K562 (cell line): ENCODE measurements around the gene NUBP2. TPM values are rescaled to one million over a fixed set of nuclear protein-coding genes. Genes with fewer than 3 reads are reported as not detected.

ENCODE experiments used
- HDAC6 ChIP-seq: IDR thresholded peaks from 2 replicates; pipeline ENCODE4 v1.6.1; 2012; ENCODE audit warnings: low read depth, mild to moderate bottlenecking, control low read depth, inconsistent platforms, low read length, moderate library complexity
- HOXB6 ChIP-seq: fragments of 250-450 bp; sonication (Bioruptor Pico); IDR thresholded peaks from 2 replicates; pipeline ENCODE4 v1.5.1; 2022; ENCODE audit warnings: mild to moderate bottlenecking, borderline replicate concordance
- PCBP2 ChIP-seq: fragments of 200-400 bp; formaldehyde crosslinking; IDR thresholded peaks from 2 replicates; pipeline ENCODE4 v1.6.1; 2018; ENCODE audit warnings: low read length, low read depth, mild to moderate bottlenecking, moderate library complexity; ENCODE audit not compliant: poor library complexity, severe bottlenecking
- POU5F1 ChIP-seq: fragments of 150-350 bp; IDR thresholded peaks from 2 replicates; pipeline ENCODE4 v1.6.1; 2014; ENCODE audit warnings: borderline replicate concordance, low read length, low read depth, mild to moderate bottlenecking; ENCODE audit not compliant: partially characterized antibody
- PPARD ChIP-seq: fragments of 250-450 bp; sonication (Bioruptor Pico); IDR thresholded peaks from 2 replicates; pipeline ENCODE4 v1.8.0; 2022; ENCODE audit warnings: inconsistent platforms, mild to moderate bottlenecking, moderate library complexity
- PTTG1 ChIP-seq: fragments of 450-650 bp; IDR thresholded peaks from 2 replicates; pipeline ENCODE4 v1.6.1; 2016; ENCODE audit warnings: low read depth, mild to moderate bottlenecking, missing genetic modification characterization, missing compliant biosample characterization
- USF1 ChIP-seq: sonication (generic); formaldehyde crosslinking; IDR thresholded peaks from 2 replicates; pipeline ENCODE4 v1.9.0; 2022; ENCODE audit warnings: mild to moderate bottlenecking, missing genetic modification reagents
- ZFP1 ChIP-seq: fragments of 450-650 bp; formaldehyde crosslinking; IDR thresholded peaks from 2 replicates; pipeline ENCODE4 v1.4.0; 2020; ENCODE audit warnings: mild to moderate bottlenecking, mixed read lengths
- ZNF354B ChIP-seq: fragments of 250-450 bp; sonication (Bioruptor Pico); IDR thresholded peaks from 2 replicates; pipeline ENCODE4 v1.4.0; 2020
- polyA plus RNA-seq, 8 experiments: library from polyadenylated mRNA; depleted of rRNA in 4 of 8; stranded (reverse) in 5 of 8; unstranded in 3 of 8; fragments of >200 nt; fragmentation: Nextera tagmentation in 2 of 8; fragmentation: Illumina TruSeq in 1 of 8; extraction: Ambion mirVana in 2 of 8; extraction: Trizol in 1 of 8; gene quantifications; 2 replicates each; pipeline versions ENCODE4 v1.2.1 to v1.2.3, GENCODE V29; 2011 to 2014; ENCODE audit warnings: inconsistent platforms in 1 of 8, missing spikeins in 1 of 8
- total RNA-seq, 7 experiments: library from RNA; depleted of rRNA in 6 of 7; stranded (reverse); fragments of >200 nt in 6 of 7; fragmentation: Illumina TruSeq in 2 of 7; extraction: Trizol in 2 of 7; gene quantifications; 2 replicates each; pipeline versions ENCODE4 v1.2.1 to v1.2.3, GENCODE V29; 2011 to 2021; ENCODE audit warnings: low replicate concordance in 1 of 7
- TF ChIP-seq, protein P1 (sequence below): fragments of 250-450 bp; sonication (Bioruptor Pico); IDR thresholded peaks from 2 replicates; pipeline ENCODE4 v1.8.0; 2021; ENCODE audit warnings: mild to moderate bottlenecking, moderate library complexity
- TF ChIP-seq, protein P2 (sequence below): fragments of 450-650 bp; formaldehyde crosslinking; IDR thresholded peaks from 2 replicates; pipeline ENCODE4 v1.4.0; 2022; ENCODE audit warnings: mild to moderate bottlenecking, moderate library complexity
- TF ChIP-seq, protein P3 (sequence below): IDR thresholded peaks from 3 replicates; pipeline ENCODE4 v1.6.1; 2011; ENCODE audit warnings: borderline replicate concordance, mild to moderate bottlenecking; ENCODE audit not compliant: insufficient read length, insufficient read depth
- TF ChIP-seq, protein P4 (sequence below): fragments of 250-450 bp; sonication (Bioruptor Pico); IDR thresholded peaks from 2 replicates; pipeline ENCODE4 v1.8.0; 2022; ENCODE audit warnings: moderate library complexity, mild to moderate bottlenecking, inconsistent platforms
- TF ChIP-seq, protein P5 (sequence below): conservative IDR thresholded peaks from 2 replicates; pipeline ENCODE4 v1.6.1; 2011; ENCODE audit warnings: low read depth, mild to moderate bottlenecking, low read length; ENCODE audit not compliant: control insufficient read depth
- TF ChIP-seq, protein P6 (sequence below): IDR thresholded peaks from 3 replicates; pipeline ENCODE4 v1.6.1; 2011; ENCODE audit warnings: borderline replicate concordance, mild to moderate bottlenecking, moderate library complexity; ENCODE audit not compliant: insufficient read length; ENCODE audit errors: extremely low read depth

The NUBP2 gene
- total and polyA plus RNA-seq, 9 of the 15 experiments (the other 6 are each of a cell fraction or from before 2014, with no cell fraction given) = 1.8 to 115 (median 24.0) TPM

DNA sequence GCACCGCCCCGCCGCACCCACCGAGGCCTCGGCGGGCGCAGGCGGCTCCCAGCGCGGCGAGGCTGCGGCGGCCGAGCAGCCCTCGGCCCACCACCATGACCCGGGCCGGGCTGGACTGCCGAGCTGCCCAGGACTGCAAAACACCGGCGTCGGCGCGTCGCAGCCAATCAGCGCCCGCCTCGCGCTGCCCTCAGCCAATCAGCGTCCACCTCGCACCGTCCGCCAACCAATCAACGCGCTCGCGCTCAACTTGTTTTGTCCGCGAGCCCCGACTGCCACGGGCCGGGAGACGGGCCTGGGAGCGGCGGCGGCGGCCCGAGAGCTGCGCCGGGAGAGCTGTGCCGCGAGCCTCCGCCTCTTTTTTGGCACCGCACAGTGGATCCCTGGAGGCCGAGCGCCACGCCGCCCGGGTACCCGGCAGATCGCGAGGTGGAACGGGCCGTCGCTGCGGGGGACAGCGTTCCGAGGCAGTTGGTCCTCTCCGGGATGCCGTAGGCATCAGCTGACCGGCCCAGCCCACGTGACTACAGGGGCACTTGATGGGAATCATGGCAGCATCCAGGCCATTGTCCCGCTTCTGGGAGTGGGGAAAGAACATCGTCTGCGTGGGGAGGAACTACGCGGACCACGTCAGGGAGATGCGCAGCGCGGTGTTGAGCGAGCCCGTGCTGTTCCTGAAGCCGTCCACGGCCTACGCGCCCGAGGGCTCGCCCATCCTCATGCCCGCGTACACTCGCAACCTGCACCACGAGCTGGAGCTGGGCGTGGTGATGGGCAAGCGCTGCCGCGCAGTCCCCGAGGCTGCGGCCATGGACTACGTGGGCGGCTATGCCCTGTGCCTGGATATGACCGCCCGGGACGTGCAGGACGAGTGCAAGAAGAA, 44.2 kb downstream of the NUBP2 start, which contains the start of the genes FAHD1 and HAGH (continued):
- TF ChIP-seq, protein P1, sequence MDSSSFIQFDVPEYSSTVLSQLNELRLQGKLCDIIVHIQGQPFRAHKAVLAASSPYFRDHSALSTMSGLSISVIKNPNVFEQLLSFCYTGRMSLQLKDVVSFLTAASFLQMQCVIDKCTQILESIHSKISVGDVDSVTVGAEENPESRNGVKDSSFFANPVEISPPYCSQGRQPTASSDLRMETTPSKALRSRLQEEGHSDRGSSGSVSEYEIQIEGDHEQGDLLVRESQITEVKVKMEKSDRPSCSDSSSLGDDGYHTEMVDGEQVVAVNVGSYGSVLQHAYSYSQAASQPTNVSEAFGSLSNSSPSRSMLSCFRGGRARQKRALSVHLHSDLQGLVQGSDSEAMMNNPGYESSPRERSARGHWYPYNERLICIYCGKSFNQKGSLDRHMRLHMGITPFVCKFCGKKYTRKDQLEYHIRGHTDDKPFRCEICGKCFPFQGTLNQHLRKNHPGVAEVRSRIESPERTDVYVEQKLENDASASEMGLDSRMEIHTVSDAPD (CRISPR knock-in tag) = no peak
- no peak for TF ChIP-seq ZFP1
- no peak for TF ChIP-seq PCBP2
- TF ChIP-seq, protein P2, sequence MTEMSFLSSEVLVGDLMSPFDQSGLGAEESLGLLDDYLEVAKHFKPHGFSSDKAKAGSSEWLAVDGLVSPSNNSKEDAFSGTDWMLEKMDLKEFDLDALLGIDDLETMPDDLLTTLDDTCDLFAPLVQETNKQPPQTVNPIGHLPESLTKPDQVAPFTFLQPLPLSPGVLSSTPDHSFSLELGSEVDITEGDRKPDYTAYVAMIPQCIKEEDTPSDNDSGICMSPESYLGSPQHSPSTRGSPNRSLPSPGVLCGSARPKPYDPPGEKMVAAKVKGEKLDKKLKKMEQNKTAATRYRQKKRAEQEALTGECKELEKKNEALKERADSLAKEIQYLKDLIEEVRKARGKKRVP (CRISPR knock-in tag) = no peak
- TF ChIP-seq USF1 (CRISPR knock-in tag) = peak; percentile 100
- TF ChIP-seq, protein P3, sequence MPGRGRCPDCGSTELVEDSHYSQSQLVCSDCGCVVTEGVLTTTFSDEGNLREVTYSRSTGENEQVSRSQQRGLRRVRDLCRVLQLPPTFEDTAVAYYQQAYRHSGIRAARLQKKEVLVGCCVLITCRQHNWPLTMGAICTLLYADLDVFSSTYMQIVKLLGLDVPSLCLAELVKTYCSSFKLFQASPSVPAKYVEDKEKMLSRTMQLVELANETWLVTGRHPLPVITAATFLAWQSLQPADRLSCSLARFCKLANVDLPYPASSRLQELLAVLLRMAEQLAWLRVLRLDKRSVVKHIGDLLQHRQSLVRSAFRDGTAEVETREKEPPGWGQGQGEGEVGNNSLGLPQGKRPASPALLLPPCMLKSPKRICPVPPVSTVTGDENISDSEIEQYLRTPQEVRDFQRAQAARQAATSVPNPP = no peak
- no peak for TF ChIP-seq PPARD (CRISPR knock-in tag)
- no peak for TF ChIP-seq HDAC6
- TF ChIP-seq, protein P4, sequence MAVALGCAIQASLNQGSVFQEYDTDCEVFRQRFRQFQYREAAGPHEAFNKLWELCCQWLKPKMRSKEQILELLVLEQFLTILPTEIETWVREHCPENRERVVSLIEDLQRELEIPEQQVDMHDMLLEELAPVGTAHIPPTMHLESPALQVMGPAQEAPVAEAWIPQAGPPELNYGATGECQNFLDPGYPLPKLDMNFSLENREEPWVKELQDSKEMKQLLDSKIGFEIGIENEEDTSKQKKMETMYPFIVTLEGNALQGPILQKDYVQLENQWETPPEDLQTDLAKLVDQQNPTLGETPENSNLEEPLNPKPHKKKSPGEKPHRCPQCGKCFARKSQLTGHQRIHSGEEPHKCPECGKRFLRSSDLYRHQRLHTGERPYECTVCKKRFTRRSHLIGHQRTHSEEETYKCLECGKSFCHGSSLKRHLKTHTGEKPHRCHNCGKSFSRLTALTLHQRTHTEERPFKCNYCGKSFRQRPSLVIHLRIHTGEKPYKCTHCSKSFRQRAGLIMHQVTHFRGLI (CRISPR knock-in tag) = no peak
- TF ChIP-seq, protein P5, sequence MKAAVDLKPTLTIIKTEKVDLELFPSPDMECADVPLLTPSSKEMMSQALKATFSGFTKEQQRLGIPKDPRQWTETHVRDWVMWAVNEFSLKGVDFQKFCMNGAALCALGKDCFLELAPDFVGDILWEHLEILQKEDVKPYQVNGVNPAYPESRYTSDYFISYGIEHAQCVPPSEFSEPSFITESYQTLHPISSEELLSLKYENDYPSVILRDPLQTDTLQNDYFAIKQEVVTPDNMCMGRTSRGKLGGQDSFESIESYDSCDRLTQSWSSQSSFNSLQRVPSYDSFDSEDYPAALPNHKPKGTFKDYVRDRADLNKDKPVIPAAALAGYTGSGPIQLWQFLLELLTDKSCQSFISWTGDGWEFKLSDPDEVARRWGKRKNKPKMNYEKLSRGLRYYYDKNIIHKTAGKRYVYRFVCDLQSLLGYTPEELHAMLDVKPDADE = 0 out of 2 replicates have a peak, but pooled peaks have one; percentile 51
- TF ChIP-seq HOXB6 (CRISPR knock-in tag) = no peak
- peak; percentile 91 for TF ChIP-seq POU5F1
- TF ChIP-seq, protein P6, sequence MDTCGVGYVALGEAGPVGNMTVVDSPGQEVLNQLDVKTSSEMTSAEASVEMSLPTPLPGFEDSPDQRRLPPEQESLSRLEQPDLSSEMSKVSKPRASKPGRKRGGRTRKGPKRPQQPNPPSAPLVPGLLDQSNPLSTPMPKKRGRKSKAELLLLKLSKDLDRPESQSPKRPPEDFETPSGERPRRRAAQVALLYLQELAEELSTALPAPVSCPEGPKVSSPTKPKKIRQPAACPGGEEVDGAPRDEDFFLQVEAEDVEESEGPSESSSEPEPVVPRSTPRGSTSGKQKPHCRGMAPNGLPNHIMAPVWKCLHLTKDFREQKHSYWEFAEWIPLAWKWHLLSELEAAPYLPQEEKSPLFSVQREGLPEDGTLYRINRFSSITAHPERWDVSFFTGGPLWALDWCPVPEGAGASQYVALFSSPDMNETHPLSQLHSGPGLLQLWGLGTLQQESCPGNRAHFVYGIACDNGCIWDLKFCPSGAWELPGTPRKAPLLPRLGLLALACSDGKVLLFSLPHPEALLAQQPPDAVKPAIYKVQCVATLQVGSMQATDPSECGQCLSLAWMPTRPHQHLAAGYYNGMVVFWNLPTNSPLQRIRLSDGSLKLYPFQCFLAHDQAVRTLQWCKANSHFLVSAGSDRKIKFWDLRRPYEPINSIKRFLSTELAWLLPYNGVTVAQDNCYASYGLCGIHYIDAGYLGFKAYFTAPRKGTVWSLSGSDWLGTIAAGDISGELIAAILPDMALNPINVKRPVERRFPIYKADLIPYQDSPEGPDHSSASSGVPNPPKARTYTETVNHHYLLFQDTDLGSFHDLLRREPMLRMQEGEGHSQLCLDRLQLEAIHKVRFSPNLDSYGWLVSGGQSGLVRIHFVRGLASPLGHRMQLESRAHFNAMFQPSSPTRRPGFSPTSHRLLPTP = no peak
- no peak for TF ChIP-seq ZNF354B
- no peak for TF ChIP-seq PTTG1
